Articular chondrocyte of knee joint (primary cell): ENCODE results near the gene KIR2DL4. TPM values are rescaled to one million over a fixed set of nuclear protein-coding genes. Genes with fewer than 3 reads are reported as not detected.

Source experiments
- small RNA-seq: library from RNA; depleted of rRNA; stranded (forward); fragments of <200 nt; gene quantifications from one replicate; pipeline ENCODE3, GENCODE V24; 2012
- total RNA-seq: library from RNA; depleted of rRNA; stranded (reverse); fragments of >200 nt; gene quantifications from 2 replicates; pipeline ENCODE4 v1.2.3, GENCODE V29; 2012

The KIR2DL4 gene
- total RNA-seq = not detected in 2 replicates

GRCh38 chr19:54803410-54803809 lies at the start of gene KIR2DL4:
Gene KIR2DL4, plus strand, starts transcription at chr19:54803610. Its CDS starts 42 bp downstream, at chr19:54803652.

GRCh38 chr19:54769646-54770045 lies 33.8 kb upstream of the KIR2DL4 start, which contains the start of gene KIR2DL1:
Gene KIR2DL1, plus strand, starts transcription at chr19:54769793. Its CDS starts 58 bp downstream, at chr19:54769851.

GRCh38 chr19:54816251-54816650 lies 12.8 kb downstream of the KIR2DL4 start, which contains the start of gene KIR3DL1:
Gene KIR3DL1, plus strand, starts transcription at chr19:54816468.

GRCh38 chr19:54832496-54832895 lies 29.1 kb downstream of the KIR2DL4 start, which contains the start of gene KIR2DS4:
Gene KIR2DS4, plus strand, starts transcription at chr19:54832676.

GRCh38 chr19:54850061-54850640 lies 46.7 kb downstream of the KIR2DL4 start, which contains the start of gene KIR3DL2:
Gene KIR3DL2, plus strand, starts transcription at chr19:54850443. Its CDS starts 33 bp downstream, at chr19:54850476.

Small RNA genes lying within 50 kb of the gene (small RNA-seq; reads per million reads assigned to genes)
- gene KIR3DP1 = not detected

Other genes starting within 250 kb of the KIR2DL4 start
- not detected in 2 replicates for gene LILRA2, start 229.8 kb upstream of the KIR2DL4 start, total RNA-seq
- not detected in 2 replicates for gene LILRA1, start 210.0 kb upstream of the KIR2DL4 start, total RNA-seq
- gene LILRB1, start 173.1 kb upstream of the KIR2DL4 start, total RNA-seq = not detected in 2 replicates
- not detected in 2 replicates for gene LILRB4, start 140.6 kb upstream of the KIR2DL4 start, total RNA-seq
- gene KIR3DL3, start 79.2 kb upstream of the KIR2DL4 start, total RNA-seq = not detected in 2 replicates
- gene KIR2DL3, start 65.1 kb upstream of the KIR2DL4 start, total RNA-seq = not detected in 2 replicates
- gene KIR2DL1, start 33.8 kb upstream of the KIR2DL4 start, total RNA-seq = not detected in 2 replicates
- not detected in 2 replicates for gene KIR3DL1, start 12.9 kb downstream of the KIR2DL4 start, total RNA-seq
- not detected in 2 replicates for gene KIR2DS4, start 29.1 kb downstream of the KIR2DL4 start, total RNA-seq
- not detected in 2 replicates for gene KIR3DL2, start 46.8 kb downstream of the KIR2DL4 start, total RNA-seq
- gene FCAR, start 70.6 kb downstream of the KIR2DL4 start, total RNA-seq = not detected in 2 replicates
- gene NCR1, start 102.5 kb downstream of the KIR2DL4 start, total RNA-seq = not detected in 2 replicates
- not detected in 2 replicates for gene NLRP7, start 143.9 kb downstream of the KIR2DL4 start, total RNA-seq
- 0.65 TPM in 1 of 2 replicates, not detected in the other for gene NLRP2, start 162.8 kb downstream of the KIR2DL4 start, total RNA-seq
- gene GP6, start 234.7 kb downstream of the KIR2DL4 start, total RNA-seq = not detected in 2 replicates